Measurements from ENCODE around the gene SLC9B1.
"Not testable (repeated sequence)": the region's sequence is repeated elsewhere in the genome, so short reads cannot be mapped to it uniquely, and the experiment has no call there.

SLC9B1 gene

GRCh38 chr4:102918859-102919258 is 100.6 kb downstream of the SLC9B1 start:
- no peak overlapping the region for H3K4me3 ChIP-seq (ENCODE audit: insufficient read depth, low read length, poor library complexity, severe bottlenecking)

GRCh38 chr4:102901804-102902203 is 117.7 kb downstream of the SLC9B1 start:
- no peaks in the 10 kb centered on the region for H4K20me1 ChIP-seq (ENCODE audit: low read depth, low read length)
- no peaks in the 10 kb centered on the region for H3K9me3 ChIP-seq (ENCODE audit: insufficient read depth, low read length)
- H2AFZ ChIP-seq (ENCODE audit: low read depth, low read length, severe bottlenecking) = no peak overlapping the region
- H3K4me3 ChIP-seq (ENCODE audit: insufficient read depth, low read length, poor library complexity, severe bottlenecking) = no peak overlapping the region
- no peak for TF ChIP-seq CTCF (IDR thresholded peaks at IDR 0.05; ENCODE audit: insufficient read depth, low read length, poor library complexity, severe bottlenecking)
- no peak for TF ChIP-seq EZH2phosphoT487 (conservative IDR thresholded peaks at IDR 0.05; ENCODE audit: low read length)
- no peak overlapping the region for H3K4me2 ChIP-seq (ENCODE audit: low read depth, low read length, poor library complexity, severe bottlenecking)
- no peaks in the 10 kb centered on the region for H3F3A ChIP-seq (ENCODE audit: insufficient read depth)
- no peaks in the 10 kb centered on the region for H3K79me2 ChIP-seq (ENCODE audit: insufficient read depth, low read length)
- H3K36me3 ChIP-seq (ENCODE audit: low read length) = no peaks in the 10 kb centered on the region
- no peak overlapping the region for H3K27ac ChIP-seq (ENCODE audit: low read depth, low read length)
- H3K9me2 ChIP-seq (replicated peaks; ENCODE audit: insufficient read depth, low read length) = no peaks in the 10 kb centered on the region
- H3K27me3 ChIP-seq (ENCODE audit: low read length) = no peaks in the 10 kb centered on the region
- H3K9ac ChIP-seq (ENCODE audit: low read length) = no peak overlapping the region

More at GRCh38 chr4:102918859-102919258, 100.6 kb downstream of the SLC9B1 start:
- H3K9me3 ChIP-seq (ENCODE audit: insufficient read depth, low read length) = no peaks in the 10 kb centered on the region
- no peak overlapping the region for H2AFZ ChIP-seq (ENCODE audit: low read depth, low read length, severe bottlenecking)
- no peaks in the 10 kb centered on the region for H3F3A ChIP-seq (ENCODE audit: insufficient read depth)
- no peak overlapping the region for H3K9ac ChIP-seq (ENCODE audit: low read length)
- H3K4me2 ChIP-seq (ENCODE audit: low read depth, low read length, poor library complexity, severe bottlenecking) = no peak overlapping the region
- no peaks in the 10 kb centered on the region for H4K20me1 ChIP-seq (ENCODE audit: low read depth, low read length)
- TF ChIP-seq CTCF (IDR thresholded peaks at IDR 0.05; ENCODE audit: insufficient read depth, low read length, poor library complexity, severe bottlenecking) (no peak), EZH2phosphoT487 (conservative IDR thresholded peaks at IDR 0.05; ENCODE audit: low read length) (no peak)
- H3K27me3 ChIP-seq (ENCODE audit: low read length) = no peaks in the 10 kb centered on the region
- no peaks in the 10 kb centered on the region for H3K36me3 ChIP-seq (ENCODE audit: low read length)
- no peak overlapping the region for H3K27ac ChIP-seq (ENCODE audit: low read depth, low read length)
- H3K9me2 ChIP-seq (replicated peaks; ENCODE audit: insufficient read depth, low read length) = no peaks in the 10 kb centered on the region
- H3K79me2 ChIP-seq (ENCODE audit: insufficient read depth, low read length) = no peaks in the 10 kb centered on the region

GRCh38 chr4:102897610-102898009 is 121.9 kb downstream of the SLC9B1 start:
- H3K36me3 ChIP-seq (ENCODE audit: low read length); H3K4me3 ChIP-seq (ENCODE audit: insufficient read depth, low read length, poor library complexity, severe bottlenecking); H3K9me2 ChIP-seq (replicated peaks; ENCODE audit: insufficient read depth, low read length); H3K27me3 ChIP-seq (ENCODE audit: low read length); H3K4me2 ChIP-seq (ENCODE audit: low read depth, low read length, poor library complexity, severe bottlenecking); H3K9ac ChIP-seq (ENCODE audit: low read length); H4K20me1 ChIP-seq (ENCODE audit: low read depth, low read length); H3F3A ChIP-seq (ENCODE audit: insufficient read depth); H2AFZ ChIP-seq (ENCODE audit: low read depth, low read length, severe bottlenecking); H3K27ac ChIP-seq (ENCODE audit: low read depth, low read length); H3K9me3 ChIP-seq (ENCODE audit: insufficient read depth, low read length); H3K79me2 ChIP-seq (ENCODE audit: insufficient read depth, low read length): not testable (repeated sequence)

GRCh38 chr4:102896547-102896946 is 123.0 kb downstream of the SLC9B1 start:
- H3F3A ChIP-seq (ENCODE audit: insufficient read depth); H3K4me2 ChIP-seq (ENCODE audit: low read depth, low read length, poor library complexity, severe bottlenecking); H3K27me3 ChIP-seq (ENCODE audit: low read length); H3K9me3 ChIP-seq (ENCODE audit: insufficient read depth, low read length); H3K79me2 ChIP-seq (ENCODE audit: insufficient read depth, low read length); H3K36me3 ChIP-seq (ENCODE audit: low read length); H4K20me1 ChIP-seq (ENCODE audit: low read depth, low read length); H3K9me2 ChIP-seq (replicated peaks; ENCODE audit: insufficient read depth, low read length); H3K4me3 ChIP-seq (ENCODE audit: insufficient read depth, low read length, poor library complexity, severe bottlenecking); H3K27ac ChIP-seq (ENCODE audit: low read depth, low read length); H3K9ac ChIP-seq (ENCODE audit: low read length); H2AFZ ChIP-seq (ENCODE audit: low read depth, low read length, severe bottlenecking): not testable (repeated sequence)

GRCh38 chr4:102889866-102890265 is 129.6 kb downstream of the SLC9B1 start:
- H3K36me3 ChIP-seq (ENCODE audit: low read length); H3K27me3 ChIP-seq (ENCODE audit: low read length); H3K9me3 ChIP-seq (ENCODE audit: insufficient read depth, low read length); H3F3A ChIP-seq (ENCODE audit: insufficient read depth); H3K79me2 ChIP-seq (ENCODE audit: insufficient read depth, low read length); H2AFZ ChIP-seq (ENCODE audit: low read depth, low read length, severe bottlenecking); H3K4me2 ChIP-seq (ENCODE audit: low read depth, low read length, poor library complexity, severe bottlenecking); H3K9ac ChIP-seq (ENCODE audit: low read length); H3K27ac ChIP-seq (ENCODE audit: low read depth, low read length); H3K4me3 ChIP-seq (ENCODE audit: insufficient read depth, low read length, poor library complexity, severe bottlenecking); H3K9me2 ChIP-seq (replicated peaks; ENCODE audit: insufficient read depth, low read length); H4K20me1 ChIP-seq (ENCODE audit: low read depth, low read length): not testable (repeated sequence)

GRCh38 chr4:102888570-102888969 is 130.9 kb downstream of the SLC9B1 start:
- H3K9me2 ChIP-seq (replicated peaks; ENCODE audit: insufficient read depth, low read length); H3K79me2 ChIP-seq (ENCODE audit: insufficient read depth, low read length); H3K9ac ChIP-seq (ENCODE audit: low read length); H3K36me3 ChIP-seq (ENCODE audit: low read length); H3F3A ChIP-seq (ENCODE audit: insufficient read depth); H3K9me3 ChIP-seq (ENCODE audit: insufficient read depth, low read length); H2AFZ ChIP-seq (ENCODE audit: low read depth, low read length, severe bottlenecking); H4K20me1 ChIP-seq (ENCODE audit: low read depth, low read length); H3K4me2 ChIP-seq (ENCODE audit: low read depth, low read length, poor library complexity, severe bottlenecking); H3K27me3 ChIP-seq (ENCODE audit: low read length); H3K4me3 ChIP-seq (ENCODE audit: insufficient read depth, low read length, poor library complexity, severe bottlenecking); H3K27ac ChIP-seq (ENCODE audit: low read depth, low read length): not testable (repeated sequence)
